Lower lobe of right lung (tissue), 2 donors: Measurements from ENCODE around the gene ADGRB2. TPM values are rescaled to one million over a fixed set of nuclear protein-coding genes. Genes with fewer than 3 reads are reported as not detected.

Source experiments
- ATAC-seq, 2 donors: fragments of 200-7000 bp; cut with Tn5 transposase; one replicate each; pipeline ENCODE4 v1.9.1; 2020 to 2022; ENCODE audit warnings: mild to moderate bottlenecking in 2 of 2, moderate library complexity in 2 of 2
- DNase-seq: peaks from one replicate; pipeline ENCODE4 v3.0.0-alpha.2; 2020
- H3K27ac ChIP-seq: fragments of 200-600 bp; one replicate; pipeline ENCODE4 v1.8.0; 2022
- H3K27me3 ChIP-seq: fragments of 200-600 bp; one replicate; pipeline ENCODE4 v1.8.0; 2022; ENCODE audit warnings: low read depth
- H3K36me3 ChIP-seq: fragments of 200-600 bp; one replicate; pipeline ENCODE4 v1.8.0; 2022; ENCODE audit warnings: mild to moderate bottlenecking
- H3K4me1 ChIP-seq: fragments of 200-600 bp; one replicate; pipeline ENCODE4 v1.8.0; 2022
- H3K4me3 ChIP-seq: fragments of 200-600 bp; one replicate; pipeline ENCODE4 v1.8.0; 2022; ENCODE audit warnings: mild to moderate bottlenecking
- H3K9me3 ChIP-seq: fragments of 200-600 bp; one replicate; pipeline ENCODE4 v1.8.0; 2022
- intact Hi-C: fragments of 100-400 bp; cut with DNase I; formaldehyde crosslinking; loops from one replicate; pipeline ENCODE4 v1.11.0; 2022
- total RNA-seq: library from RNA; stranded (reverse); fragmentation: NEBNext Ultra II Directional; extraction: Animal tissue kit (Norgen Biotek cat#: 25700); gene quantifications from one replicate; pipeline ENCODE4 v1.2.1, GENCODE V29; 2021
- TF ChIP-seq, protein P1 (sequence below): fragments of 200-600 bp; IDR thresholded peaks from one replicate; pipeline ENCODE4 v1.8.0; 2022; ENCODE audit warnings: antibody characterized with exemption, mild to moderate bottlenecking
- donor health status: DM: no; HTN: yes; CAD: no; lungs with severe emphysema.

ADGRB2 gene
- total RNA-seq, 1 donor from 2014 or later, result 1.1 TPM

DNA sequence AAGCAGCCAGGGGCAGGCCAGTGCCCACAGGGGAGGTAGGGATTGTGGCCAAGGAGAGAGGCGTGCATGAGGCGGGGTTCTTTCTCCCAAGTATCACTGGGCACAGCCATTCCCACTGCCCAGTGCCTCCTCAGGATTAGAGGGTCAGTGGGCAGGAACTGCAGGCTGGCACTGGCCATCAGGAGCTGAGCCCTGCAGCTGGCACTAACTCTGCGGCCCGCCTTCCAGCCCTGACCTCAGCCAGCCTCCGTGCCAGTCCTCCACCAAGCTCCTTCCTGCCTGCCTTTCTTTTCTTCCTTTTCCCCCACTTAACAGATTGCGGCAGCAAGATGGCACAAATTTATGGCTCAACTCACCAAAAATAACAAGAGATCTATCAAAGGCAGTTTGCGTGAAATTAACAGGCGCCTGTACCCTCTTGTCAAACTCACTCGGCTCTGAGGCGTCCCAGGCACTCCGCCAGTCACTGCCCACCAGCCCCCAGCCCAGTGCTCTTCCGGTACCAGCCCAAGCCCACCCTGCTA is 11.1 kb downstream of the ADGRB2 start:
- no peak for ATAC-seq
- DNase-seq, result no peak
- intact Hi-C loops, result no loop called here

DNA sequence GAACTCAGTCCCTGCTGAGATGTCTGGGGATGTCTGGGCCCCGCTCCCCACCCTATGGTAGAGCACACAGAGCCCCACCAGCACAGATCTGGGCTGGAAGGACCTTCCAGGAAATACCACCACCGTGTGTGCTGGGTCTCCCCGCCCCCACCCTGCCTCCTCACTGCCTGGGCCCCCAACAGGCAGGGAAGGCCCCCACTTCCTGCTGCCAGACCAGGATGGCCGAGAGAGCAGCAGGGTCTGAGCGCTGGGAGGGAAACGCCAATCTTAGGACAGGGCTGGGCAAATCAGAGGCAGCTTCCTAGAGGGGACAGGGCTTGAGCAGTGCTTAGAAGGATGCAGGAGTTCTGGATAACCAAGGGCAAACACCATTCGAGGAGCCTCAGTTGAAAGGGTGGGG is 11.9 kb downstream of the ADGRB2 start:
- no peak for ATAC-seq
- Histone ChIP-seq H3K27ac (no peak overlapping the region), H3K4me3 (no peak overlapping the region), H3K9me3 (no peaks in the 10 kb centered on the region), H3K27me3 (peaks cover 4% of the 10 kb centered on the region), H3K4me1 (no peaks in the 10 kb centered on the region), H3K36me3 (no peaks in the 10 kb centered on the region)
- intact Hi-C loops, result no loop called here
- no peak for DNase-seq
- TF ChIP-seq, protein P1, sequence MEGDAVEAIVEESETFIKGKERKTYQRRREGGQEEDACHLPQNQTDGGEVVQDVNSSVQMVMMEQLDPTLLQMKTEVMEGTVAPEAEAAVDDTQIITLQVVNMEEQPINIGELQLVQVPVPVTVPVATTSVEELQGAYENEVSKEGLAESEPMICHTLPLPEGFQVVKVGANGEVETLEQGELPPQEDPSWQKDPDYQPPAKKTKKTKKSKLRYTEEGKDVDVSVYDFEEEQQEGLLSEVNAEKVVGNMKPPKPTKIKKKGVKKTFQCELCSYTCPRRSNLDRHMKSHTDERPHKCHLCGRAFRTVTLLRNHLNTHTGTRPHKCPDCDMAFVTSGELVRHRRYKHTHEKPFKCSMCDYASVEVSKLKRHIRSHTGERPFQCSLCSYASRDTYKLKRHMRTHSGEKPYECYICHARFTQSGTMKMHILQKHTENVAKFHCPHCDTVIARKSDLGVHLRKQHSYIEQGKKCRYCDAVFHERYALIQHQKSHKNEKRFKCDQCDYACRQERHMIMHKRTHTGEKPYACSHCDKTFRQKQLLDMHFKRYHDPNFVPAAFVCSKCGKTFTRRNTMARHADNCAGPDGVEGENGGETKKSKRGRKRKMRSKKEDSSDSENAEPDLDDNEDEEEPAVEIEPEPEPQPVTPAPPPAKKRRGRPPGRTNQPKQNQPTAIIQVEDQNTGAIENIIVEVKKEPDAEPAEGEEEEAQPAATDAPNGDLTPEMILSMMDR, result no peak

More for the DNA sequence above, 11.1 kb downstream of the ADGRB2 start:
- Histone ChIP-seq H3K27ac (no peak overlapping the region), H3K4me1 (no peaks in the 10 kb centered on the region), H3K36me3 (no peaks in the 10 kb centered on the region), H3K27me3 (peaks cover 4% of the 10 kb centered on the region), H3K9me3 (no peaks in the 10 kb centered on the region), H3K4me3 (no peak overlapping the region)
- TF ChIP-seq, protein P1, result no peak

DNA sequence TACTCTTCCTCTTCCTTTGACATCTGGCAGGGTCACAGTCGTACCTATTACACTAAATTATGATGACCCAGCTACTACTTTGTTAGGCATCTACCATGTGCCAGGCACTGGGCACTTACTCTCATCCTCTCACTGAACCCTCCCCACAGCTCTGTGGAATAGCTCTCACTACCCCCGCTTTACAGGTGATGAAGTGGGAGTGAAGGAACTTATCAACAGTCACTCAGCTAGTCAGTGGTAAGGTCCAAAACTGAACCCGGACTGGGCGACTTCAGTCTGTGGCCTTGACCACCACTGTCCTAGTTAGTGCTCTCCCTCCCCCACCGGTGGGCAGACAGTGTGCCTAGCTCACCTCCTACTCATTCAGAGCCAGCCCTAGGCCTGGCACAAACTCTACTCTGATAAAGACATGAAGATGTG is 12.3 kb downstream of the ADGRB2 start:
- Histone ChIP-seq H3K27me3 (peaks cover 4% of the 10 kb centered on the region), H3K4me3 (no peak overlapping the region), H3K4me1 (no peaks in the 10 kb centered on the region), H3K27ac (no peak overlapping the region), H3K36me3 (no peaks in the 10 kb centered on the region), H3K9me3 (no peaks in the 10 kb centered on the region)
- TF ChIP-seq, protein P1, result no peak
- ATAC-seq (no peak), DNase-seq (no peak)
- intact Hi-C loops, result no loop called here

DNA sequence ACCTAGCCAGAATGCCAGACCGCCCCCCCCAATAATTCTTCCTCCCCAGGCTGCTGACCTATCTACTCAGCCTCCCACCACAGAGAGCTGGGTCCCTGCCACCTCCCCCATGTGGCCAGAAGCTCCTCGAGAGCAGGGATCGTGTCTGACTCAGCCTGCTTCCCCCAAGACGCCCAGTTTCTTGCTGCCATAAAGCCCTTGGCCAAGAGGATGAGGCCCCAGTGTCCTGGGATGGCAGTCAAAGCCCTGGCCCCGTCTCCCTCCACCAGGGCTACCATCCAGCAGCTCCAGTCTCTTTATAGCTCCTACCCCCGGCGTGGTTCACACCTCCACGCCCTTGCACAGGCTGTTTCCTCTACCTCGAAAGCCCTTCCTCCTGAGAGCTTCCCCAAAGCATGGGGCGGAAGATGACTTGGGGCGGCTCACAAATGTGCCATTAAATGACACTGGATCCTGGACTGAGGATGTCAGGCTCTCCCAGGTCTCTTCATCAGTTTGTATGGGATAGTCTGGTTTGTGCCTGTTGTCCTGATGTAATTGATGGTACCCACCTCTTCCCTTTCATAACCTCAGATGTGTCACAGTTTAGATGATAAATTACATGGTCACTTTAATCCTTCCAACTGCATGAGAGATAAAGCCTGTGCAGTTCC is 13.2 kb downstream of the ADGRB2 start:
- no peaks in the 10 kb centered on the region for H3K4me1 ChIP-seq
- DNase-seq, result no peak
- H3K4me3 ChIP-seq, result no peak overlapping the region
- H3K36me3 ChIP-seq, result no peaks in the 10 kb centered on the region
- TF ChIP-seq, protein P1, result no peak
- no peaks in the 10 kb centered on the region for H3K9me3 ChIP-seq
- H3K27me3 ChIP-seq, result peaks cover 4% of the 10 kb centered on the region
- ATAC-seq, result no peak
- H3K27ac ChIP-seq, result no peak overlapping the region
- intact Hi-C loops, result no loop called here

DNA sequence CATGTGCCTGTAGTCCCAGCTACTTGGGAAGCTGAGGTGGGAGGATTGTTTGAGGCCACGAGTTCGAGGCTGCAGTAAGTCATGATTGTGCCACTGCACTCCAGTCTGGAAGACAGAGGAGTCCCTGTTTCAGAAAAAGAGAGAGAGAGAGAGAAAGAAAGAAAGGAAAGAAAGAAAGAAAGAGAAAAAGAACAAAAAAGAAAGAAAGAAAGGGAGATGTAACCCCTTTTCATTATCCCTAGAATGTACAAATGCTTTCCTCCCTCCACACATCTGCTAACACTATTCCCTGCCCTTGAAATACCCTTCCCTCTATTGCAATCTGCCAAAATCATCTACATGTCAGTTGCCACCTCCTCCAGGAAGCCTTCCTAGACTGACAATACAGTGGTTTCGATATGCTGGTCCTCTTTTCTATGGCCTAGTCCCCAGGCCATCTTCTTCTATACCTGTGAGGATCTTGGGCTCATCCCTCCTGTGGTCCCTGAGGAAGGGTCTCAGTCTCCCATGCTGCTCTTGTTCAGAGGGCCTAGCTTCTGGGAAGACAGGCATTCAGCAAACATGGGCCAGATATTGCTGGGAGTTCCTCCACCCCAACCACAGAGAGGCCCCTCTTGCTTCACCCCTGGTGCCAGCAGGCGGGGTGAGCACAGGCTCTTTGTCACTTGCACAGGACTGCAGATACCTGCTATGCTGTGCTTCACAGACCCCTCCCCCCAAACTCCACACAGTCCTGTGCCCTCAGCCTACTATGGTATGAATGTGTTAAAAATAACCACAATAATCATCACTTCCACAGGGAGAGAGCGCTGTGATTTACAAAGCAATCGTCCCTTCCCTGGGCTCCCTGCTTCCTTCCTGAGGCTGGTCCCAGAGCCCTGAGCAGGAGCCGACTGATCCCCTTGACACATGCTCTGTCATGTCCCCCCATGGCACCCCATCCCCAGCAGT is 14.1 kb downstream of the ADGRB2 start:
- TF ChIP-seq, protein P1, result no peak
- Histone ChIP-seq H3K4me3 (no peak overlapping the region), H3K9me3 (no peaks in the 10 kb centered on the region), H3K4me1 (no peaks in the 10 kb centered on the region), H3K27ac (no peak overlapping the region), H3K27me3 (peaks cover 4% of the 10 kb centered on the region), H3K36me3 (no peaks in the 10 kb centered on the region)
- intact Hi-C loops, result no loop called here
- DNase-seq, result no peak
- ATAC-seq, result no peak
